GM12878 (cell line): ENCODE results near the gene BCR. TPM values are rescaled to one million over a fixed set of nuclear protein-coding genes. Genes with fewer than 3 reads are reported as not detected.

Experiments
- ATAC-seq: fragments of 200-7000 bp; cut with Tn5 transposase; 3 replicates; pipeline ENCODE4 v1.9.1; 2020; ENCODE audit warnings: mild to moderate bottlenecking, moderate library complexity
- BruUV-seq: library from RNA; stranded (reverse); fragments of 400-500 nt; replicated peaks from 2 replicates; lab custom pipeline; 2021; lab: Mats Ljungman, UMichigan
- CTCF ChIA-PET: fragments of 300-600 bp; sonication (Branson Sonifier 250); formaldehyde crosslinking; extraction: SDS; loops from one replicate; lab custom pipeline; 2021; ENCODE audit warnings: inconsistent platforms; lab: Yijun Ruan, JAX
- POLR2A ChIA-PET: fragments of 350-600 bp; formaldehyde crosslinking; extraction: SDS; loops from one replicate; lab custom pipeline; 2021; ENCODE audit warnings: inconsistent platforms; lab: Charles Lee
- RAD21 ChIA-PET: fragments of 300-600 bp; sonication (Branson Sonifier 250); formaldehyde crosslinking; loops from one replicate; lab custom pipeline; 2023; ENCODE audit warnings: antibody characterized with exemption; ENCODE audit not compliant: unreplicated experiment; lab: Charles Lee
- SMC1A ChIA-PET: fragments of 300-600 bp; sonication (Branson Sonifier 250); formaldehyde crosslinking; loops from one replicate; lab custom pipeline; 2023; ENCODE audit not compliant: unreplicated experiment, uncharacterized antibody; lab: Charles Lee
- DNase-seq: peaks from one replicate; pipeline ENCODE4 v3.0.0-alpha.2; 2011; ENCODE audit warnings: low read depth, low spot score
- FAIRE-seq: peaks from 3 replicates; lab custom pipeline; 2011; peaks lifted over from hg19 to GRCh38; lab: Jason Lieb, UNC
- H2AFZ ChIP-seq: 2 replicates; pipeline ENCODE4 v1.6.0; 2011; ENCODE audit warnings: low read depth, low read length, control low read depth; ENCODE audit not compliant: control insufficient read depth
- H3K27ac ChIP-seq: 2 replicates; pipeline ENCODE4 v1.5.1; 2011; ENCODE audit warnings: control low read depth; ENCODE audit not compliant: control insufficient read depth, insufficient read depth
- H3K27me3 ChIP-seq, 2 experiments: replicated peaks in 1 of 2; 2 replicates each; pipeline versions ENCODE4 v1.6.0 to v1.6.1; 2011; ENCODE audit warnings: low read length in 1 of 2; ENCODE audit not compliant: control insufficient read depth in 2 of 2, insufficient read depth in 2 of 2
- H3K36me3 ChIP-seq, 2 experiments: 2 replicates each; pipeline ENCODE4 v1.5.1; 2011; ENCODE audit warnings: low read length in 1 of 2; ENCODE audit not compliant: control insufficient read depth in 2 of 2, insufficient read depth in 2 of 2
- H3K4me1 ChIP-seq: 2 replicates; pipeline ENCODE4 v1.6.1; 2011; ENCODE audit warnings: mild to moderate bottlenecking, low read length, moderate library complexity, mixed read lengths; ENCODE audit not compliant: control insufficient read depth, insufficient read depth
- H3K4me2 ChIP-seq: 2 replicates; pipeline ENCODE4 v1.6.0; 2011; ENCODE audit warnings: control low read depth; ENCODE audit not compliant: control insufficient read depth, insufficient read depth
- H3K4me3 ChIP-seq: fragments of 200-600 bp; sonication (generic); 2 replicates; pipeline ENCODE4 v1.5.1; 2016
- H3K79me2 ChIP-seq: 2 replicates; pipeline ENCODE4 v1.6.0; 2011; ENCODE audit warnings: low read length; ENCODE audit not compliant: control insufficient read depth, insufficient read depth
- H3K9ac ChIP-seq: 2 replicates; pipeline ENCODE4 v1.8.0; 2011; ENCODE audit warnings: low read length, control low read depth, mixed read lengths; ENCODE audit not compliant: control insufficient read depth, insufficient read depth
- H3K9me3 ChIP-seq: replicated peaks from 3 replicates; pipeline ENCODE4 v1.5.1; 2011; ENCODE audit warnings: mild to moderate bottlenecking, low read length; ENCODE audit not compliant: control insufficient read depth, insufficient read depth
- H4K20me1 ChIP-seq: 2 replicates; pipeline ENCODE4 v1.6.0; 2011; ENCODE audit not compliant: control insufficient read depth, insufficient read depth
- EGR1 ChIP-seq, 2 experiments: IDR thresholded peaks; 1 replicate in 1 of 2; 2 replicates in 1 of 2; pipeline ENCODE4 v1.6.1; 2011 to 2012; ENCODE audit warnings: low read depth in 2 of 2, low read length in 2 of 2, borderline replicate concordance in 1 of 2, mild to moderate bottlenecking in 1 of 2, moderate library complexity in 1 of 2
- EP300 ChIP-seq, 2 experiments: fragments of 150-350 bp in 1 of 2; IDR thresholded peaks; 2 replicates each; pipeline ENCODE4 v1.6.1; 2011 to 2012; ENCODE audit warnings: low read depth in 2 of 2, low read length in 2 of 2, borderline replicate concordance in 1 of 2, improper control_type of control experiment in 1 of 2, inconsistent platforms in 1 of 2; ENCODE audit not compliant: control insufficient read depth in 1 of 2
- ESRRA ChIP-seq: IDR thresholded peaks from 2 replicates; pipeline ENCODE4 v1.6.1; 2012; ENCODE audit warnings: mild to moderate bottlenecking, low read length, improper control_type of control experiment
- PAX5 ChIP-seq: IDR thresholded peaks from 2 replicates; pipeline ENCODE4 v1.6.1; 2011; ENCODE audit warnings: low read depth, low read length, borderline replicate concordance
- RUNX3 ChIP-seq: IDR thresholded peaks from 2 replicates; pipeline ENCODE4 v1.6.1; 2012; ENCODE audit warnings: low read length, inconsistent platforms
- SMARCA5 ChIP-seq: fragments of 450-650 bp; IDR thresholded peaks from 2 replicates; pipeline ENCODE4 v1.6.1; 2017; ENCODE audit warnings: mild to moderate bottlenecking
- WGBS: methylation state at CpG from one replicate; pipeline ENCODE4 v1.1.6; 2016; ENCODE audit warnings: low lambda C conversion rate; ENCODE audit not compliant: insufficient replicate concordance, insufficient coverage; ENCODE audit errors: missing lambda C conversion rate; 5-methylcytosine and 5-hydroxymethylcytosine counted together
- in situ Hi-C: fragments of 300-500 bp; cut with MboI; formaldehyde crosslinking; loops from 9 replicates; pipeline ENCODE4 v1.14.3; 2018; ENCODE audit warnings: mixed read lengths
- intact Hi-C: fragments of 100-400 bp; cut with micrococcal nuclease; formaldehyde crosslinking; loops from one replicate; pipeline ENCODE4 v1.14.2; 2022; ENCODE audit not compliant: unreplicated experiment
- polyA plus RNA-seq, 11 experiments: library from polyadenylated mRNA; depleted of rRNA in 4 of 11; unstranded in 6 of 11; stranded (reverse) in 5 of 11; fragments of >200 nt; fragmentation: Nextera tagmentation in 4 of 11; fragmentation: Illumina TruSeq in 1 of 11; extraction: Ambion mirVana in 4 of 11; extraction: Trizol in 1 of 11; gene quantifications; 1 replicate in 1 of 11; 2 replicates in 10 of 11; pipeline versions ENCODE4 v1.2.1 to v1.2.3, GENCODE V29; 2011 to 2016; ENCODE audit warnings: inconsistent platforms in 2 of 11, missing spikeins in 2 of 11, low read depth in 1 of 11
- total RNA-seq, 4 experiments: library from RNA; depleted of rRNA in 3 of 4; stranded (reverse); fragments of >200 nt in 3 of 4; fragmentation: Illumina TruSeq in 1 of 4; extraction: Trizol in 1 of 4; gene quantifications; 2 replicates each; pipeline versions ENCODE4 v1.2.1 to v1.2.3, GENCODE V29; 2013 to 2021
- TF ChIP-seq, protein P1 (sequence below): IDR thresholded peaks from 2 replicates; pipeline ENCODE4 v1.6.1; 2012; ENCODE audit warnings: mild to moderate bottlenecking, low read depth, low read length

BCR gene
- total and polyA plus RNA-seq, 10 of the 15 experiments (the other 5 are each of a cell fraction or from before 2014, with no cell fraction given) = 1.7 to 64.7 (median 18.4) TPM

DNA sequence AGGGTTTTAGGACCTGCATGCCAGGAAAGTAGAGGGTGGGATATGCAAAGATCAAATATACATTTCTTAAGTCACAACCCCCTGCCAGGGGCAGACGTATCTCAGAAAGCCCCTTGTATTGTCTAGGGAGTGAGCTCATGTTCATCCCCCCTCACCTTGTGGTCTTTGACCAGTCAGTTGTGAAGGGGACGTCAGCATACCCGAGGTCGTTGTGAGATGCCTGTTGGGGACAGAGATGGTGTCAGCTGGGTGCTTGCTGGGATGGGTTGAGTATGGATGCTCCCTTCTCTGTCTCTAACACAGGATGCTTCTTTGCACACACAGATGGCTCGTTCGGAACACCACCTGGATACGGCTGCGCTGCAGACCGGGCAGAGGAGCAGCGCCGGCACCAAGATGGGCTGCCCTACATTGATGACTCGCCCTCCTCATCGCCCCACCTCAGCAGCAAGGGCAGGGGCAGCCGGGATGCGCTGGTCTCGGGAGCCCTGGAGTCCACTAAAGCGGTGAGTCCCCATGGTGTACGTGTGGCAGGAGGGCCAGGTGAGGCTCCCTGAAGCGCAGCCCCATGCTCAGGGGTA is 73.3 kb downstream of the BCR start:
- H2AFZ ChIP-seq = no peak overlapping the region
- TF ChIP-seq RUNX3 = peak; percentile 13; the same call in 1 of the 2 replicates
- no peak for TF ChIP-seq SMARCA5
- H3K27me3 ChIP-seq = no peaks in the 10 kb centered on the region
- DNase-seq (no peak), FAIRE-seq (no peak), ATAC-seq (no peak; the same call in 2 of the 3 replicates)
- POLR2A ChIA-PET = no interaction called here
- in situ Hi-C loops (no loop called here), intact Hi-C loops (no loop called here)
- H3K9ac ChIP-seq = no peak overlapping the region
- WGBS = 65% methylated on average over 13 of the region's 19 CpGs
- no peak overlapping the region for H3K4me3 ChIP-seq
- H3K79me2 ChIP-seq = peaks cover 2% of the 10 kb centered on the region; the same call in 1 of the 2 replicates
- RAD21 ChIA-PET = interaction anchor here (1.2 kb wide), 1 partner anchor 28 kb away, joined by 3 read pairs; no protein-coding TSS in a partner anchor
- no TSS peak for BruUV-seq
- SMC1A ChIA-PET = interaction anchor here (1.0 kb wide), 1 partner anchor 29 kb away, joined by 3 read pairs; no protein-coding TSS in a partner anchor
- peaks cover 10% of the 10 kb centered on the region for H3K4me1 ChIP-seq
- CTCF ChIA-PET = no interaction called here
- no peak overlapping the region for H3K4me2 ChIP-seq
- no peak overlapping the region for H3K27ac ChIP-seq
- H3K36me3 ChIP-seq = peaks cover 0 to 34% of the 10 kb centered on the region in 2 experiments; a peak in 2 of 4 replicates
- H3K9me3 ChIP-seq = no peaks in the 10 kb centered on the region
- no peaks in the 10 kb centered on the region for H4K20me1 ChIP-seq

DNA sequence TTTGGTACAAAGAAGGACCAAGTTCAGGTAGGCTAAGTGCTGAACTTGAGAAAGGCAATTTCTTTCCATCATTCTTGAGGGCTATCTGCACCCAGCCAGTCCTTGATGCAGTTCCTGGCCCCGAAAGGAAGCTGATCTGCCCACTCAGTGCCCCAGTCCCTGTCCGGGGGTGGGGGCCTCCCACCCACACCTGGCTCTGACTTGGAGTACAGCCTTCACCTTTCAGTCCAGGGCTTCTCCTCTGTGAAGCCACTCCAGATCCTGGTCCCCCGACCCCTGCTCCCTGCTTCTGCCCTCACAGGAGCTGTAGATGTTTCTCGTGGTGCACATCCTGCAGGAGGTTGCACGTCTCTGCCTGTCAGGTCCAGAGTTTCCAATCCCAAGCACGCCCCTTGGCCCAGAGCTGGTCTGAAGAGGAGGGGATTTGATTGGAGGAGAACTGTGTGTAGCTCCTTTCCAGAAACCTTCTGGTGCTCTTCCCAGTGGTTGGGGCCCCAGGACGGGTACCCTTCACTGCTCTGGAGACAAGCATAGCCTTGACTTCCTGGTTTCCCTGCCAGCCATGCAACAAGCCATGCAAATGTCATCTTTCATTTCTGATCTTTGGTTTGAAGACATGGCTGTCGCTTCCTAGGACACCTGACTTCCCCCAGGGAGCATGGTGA is 75.3 kb downstream of the BCR start:
- intact Hi-C loops = no loop called here
- in situ Hi-C loops = no loop called here
- CTCF ChIA-PET = interaction anchor here (0.9 to 1.0 kb wide), 2 partner anchors 20 to 26 kb away, joined by 3 to 6 read pairs; no protein-coding TSS in a partner anchor
- no peaks in the 10 kb centered on the region for H3K9me3 ChIP-seq
- no peak overlapping the region for H3K4me3 ChIP-seq
- no peak overlapping the region for H3K9ac ChIP-seq
- 37% methylated on average over 8 of the region's 8 CpGs for WGBS
- no peak for ATAC-seq
- H3K27me3 ChIP-seq = no peaks in the 10 kb centered on the region
- POLR2A ChIA-PET = no interaction called here
- SMC1A ChIA-PET = interaction anchor here (0.6 to 1.1 kb wide), 2 partner anchors 67 to 1525 kb away, joined by 3 read pairs; no protein-coding TSS in a partner anchor
- no peaks in the 10 kb centered on the region for H4K20me1 ChIP-seq
- no peak for FAIRE-seq
- no peaks in the 10 kb centered on the region for H3K79me2 ChIP-seq
- no peak overlapping the region for H2AFZ ChIP-seq
- H3K4me1 ChIP-seq = peaks cover 10% of the 10 kb centered on the region
- H3K36me3 ChIP-seq = peaks cover 0 to 40% of the 10 kb centered on the region in 2 experiments; a peak in 3 of 4 replicates
- no peak overlapping the region for H3K4me2 ChIP-seq
- no peak for DNase-seq
- no TSS peak for BruUV-seq
- RAD21 ChIA-PET = interaction anchor here (0.7 kb wide), 1 partner anchor 26 kb away, joined by 3 read pairs; no protein-coding TSS in a partner anchor
- no peak overlapping the region for H3K27ac ChIP-seq
- TF ChIP-seq, protein P1, sequence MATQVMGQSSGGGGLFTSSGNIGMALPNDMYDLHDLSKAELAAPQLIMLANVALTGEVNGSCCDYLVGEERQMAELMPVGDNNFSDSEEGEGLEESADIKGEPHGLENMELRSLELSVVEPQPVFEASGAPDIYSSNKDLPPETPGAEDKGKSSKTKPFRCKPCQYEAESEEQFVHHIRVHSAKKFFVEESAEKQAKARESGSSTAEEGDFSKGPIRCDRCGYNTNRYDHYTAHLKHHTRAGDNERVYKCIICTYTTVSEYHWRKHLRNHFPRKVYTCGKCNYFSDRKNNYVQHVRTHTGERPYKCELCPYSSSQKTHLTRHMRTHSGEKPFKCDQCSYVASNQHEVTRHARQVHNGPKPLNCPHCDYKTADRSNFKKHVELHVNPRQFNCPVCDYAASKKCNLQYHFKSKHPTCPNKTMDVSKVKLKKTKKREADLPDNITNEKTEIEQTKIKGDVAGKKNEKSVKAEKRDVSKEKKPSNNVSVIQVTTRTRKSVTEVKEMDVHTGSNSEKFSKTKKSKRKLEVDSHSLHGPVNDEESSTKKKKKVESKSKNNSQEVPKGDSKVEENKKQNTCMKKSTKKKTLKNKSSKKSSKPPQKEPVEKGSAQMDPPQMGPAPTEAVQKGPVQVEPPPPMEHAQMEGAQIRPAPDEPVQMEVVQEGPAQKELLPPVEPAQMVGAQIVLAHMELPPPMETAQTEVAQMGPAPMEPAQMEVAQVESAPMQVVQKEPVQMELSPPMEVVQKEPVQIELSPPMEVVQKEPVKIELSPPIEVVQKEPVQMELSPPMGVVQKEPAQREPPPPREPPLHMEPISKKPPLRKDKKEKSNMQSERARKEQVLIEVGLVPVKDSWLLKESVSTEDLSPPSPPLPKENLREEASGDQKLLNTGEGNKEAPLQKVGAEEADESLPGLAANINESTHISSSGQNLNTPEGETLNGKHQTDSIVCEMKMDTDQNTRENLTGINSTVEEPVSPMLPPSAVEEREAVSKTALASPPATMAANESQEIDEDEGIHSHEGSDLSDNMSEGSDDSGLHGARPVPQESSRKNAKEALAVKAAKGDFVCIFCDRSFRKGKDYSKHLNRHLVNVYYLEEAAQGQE = no peak
- TF ChIP-seq ESRRA (no peak), EGR1 (IDR thresholded peaks at IDR 0.05; ENCODE audit: borderline replicate concordance in 1 of 2, low read depth in 2 of 2, low read length in 2 of 2) (0 out of 3 replicates have a peak, but pooled peaks of 1 of the 2 experiments have one; percentile 11), EP300 (IDR thresholded peaks at IDR 0.05; ENCODE audit: borderline replicate concordance in 1 of 2, control insufficient read depth in 1 of 2, low read depth in 2 of 2, low read length in 2 of 2) (no peak), PAX5 (no peak)
